K562 (cell line): ENCODE results near the gene IL13. TPM values are rescaled to one million over a fixed set of nuclear protein-coding genes. Genes with fewer than 3 reads are reported as not detected.

Source experiments
- BRD9 ChIP-seq: fragments of 450-650 bp; IDR thresholded peaks from 2 replicates; pipeline ENCODE4 v1.6.1; 2018; ENCODE audit warnings: low read depth; ENCODE audit not compliant: partially characterized antibody
- CBFA2T3 ChIP-seq: fragments of 450-650 bp; IDR thresholded peaks from 2 replicates; pipeline ENCODE4 v1.6.1; 2017
- CBX2 ChIP-seq: fragments of 200-600 bp; sonication (generic); IDR thresholded peaks from one replicate; pipeline ENCODE4 v1.6.1; 2012; ENCODE audit warnings: mild to moderate bottlenecking, low read length, inconsistent platforms; ENCODE audit not compliant: insufficient read depth, poor library complexity, severe bottlenecking
- CREM ChIP-seq: IDR thresholded peaks from 2 replicates; pipeline ENCODE4 v1.6.1; 2014; ENCODE audit warnings: antibody characterized with exemption, low read depth
- HEY1 ChIP-seq: fragments of 250-450 bp; sonication (Bioruptor Pico); IDR thresholded peaks from 2 replicates; pipeline ENCODE4 v1.5.0; 2020; ENCODE audit warnings: mild to moderate bottlenecking, moderate library complexity, borderline replicate concordance
- LARP7 ChIP-seq: fragments of 450-650 bp; IDR thresholded peaks from 2 replicates; pipeline ENCODE4 v1.6.1; 2016
- MAFK ChIP-seq: IDR thresholded peaks from 2 replicates; pipeline ENCODE4 v1.6.1; 2011; ENCODE audit warnings: low read length, improper control_type of control experiment
- NCOA6 ChIP-seq: fragments of 450-650 bp; IDR thresholded peaks from 2 replicates; pipeline ENCODE4 v1.6.1; 2017; ENCODE audit warnings: mild to moderate bottlenecking
- PML ChIP-seq: IDR thresholded peaks from 2 replicates; pipeline ENCODE4 v1.6.1; 2012; ENCODE audit warnings: low read length, inconsistent platforms
- SIN3B ChIP-seq: fragments of 450-650 bp; IDR thresholded peaks from 2 replicates; pipeline ENCODE4 v1.6.1; 2017; ENCODE audit warnings: low read depth, mild to moderate bottlenecking, moderate library complexity
- SRSF1 ChIP-seq: fragments of 200-400 bp; formaldehyde crosslinking; IDR thresholded peaks from 2 replicates; pipeline ENCODE4 v1.6.1; 2017; ENCODE audit warnings: mild to moderate bottlenecking, low read depth, low read length, moderate library complexity
- TEAD1 ChIP-seq, 2 experiments: fragments of 450-650 bp in 1 of 2; sonication (generic) in 1 of 2; formaldehyde crosslinking; IDR thresholded peaks; 2 replicates each; pipeline versions ENCODE4 v1.4.0 to v1.8.0; 2020 to 2022; ENCODE audit warnings: mild to moderate bottlenecking in 2 of 2, missing genetic modification reagents in 1 of 2
- XRCC3 ChIP-seq: fragments of 450-650 bp; IDR thresholded peaks from 2 replicates; pipeline ENCODE4 v1.6.1; 2017; ENCODE audit warnings: mild to moderate bottlenecking, moderate library complexity
- ZNF282 ChIP-seq: sonication (generic); formaldehyde crosslinking; IDR thresholded peaks from 2 replicates; pipeline ENCODE4 v1.8.1; 2023; ENCODE audit warnings: missing genetic modification reagents
- ZNF384 ChIP-seq: IDR thresholded peaks from 2 replicates; pipeline ENCODE4 v1.6.1; 2012; ENCODE audit warnings: low read depth, low read length, improper control_type of control experiment
- ZNF41 ChIP-seq: fragments of 250-450 bp; sonication (Bioruptor Pico); conservative IDR thresholded peaks from 2 replicates; pipeline ENCODE4 v1.4.0; 2020; ENCODE audit warnings: mild to moderate bottlenecking
- ZNF431 ChIP-seq: sonication (generic); formaldehyde crosslinking; IDR thresholded peaks from 2 replicates; pipeline ENCODE4 v1.8.0; 2022; ENCODE audit warnings: mild to moderate bottlenecking, missing genetic modification reagents
- ZNF444 ChIP-seq: fragments of 250-450 bp; sonication (Bioruptor Pico); IDR thresholded peaks from 2 replicates; pipeline ENCODE4 v1.4.0; 2020; ENCODE audit warnings: mild to moderate bottlenecking, moderate library complexity
- polyA plus RNA-seq, 8 experiments: library from polyadenylated mRNA; depleted of rRNA in 4 of 8; stranded (reverse) in 5 of 8; unstranded in 3 of 8; fragments of >200 nt; fragmentation: Nextera tagmentation in 2 of 8; fragmentation: Illumina TruSeq in 1 of 8; extraction: Ambion mirVana in 2 of 8; extraction: Trizol in 1 of 8; gene quantifications; 2 replicates each; pipeline versions ENCODE4 v1.2.1 to v1.2.3, GENCODE V29; 2011 to 2014; ENCODE audit warnings: inconsistent platforms in 1 of 8, missing spikeins in 1 of 8
- total RNA-seq, 7 experiments: library from RNA; depleted of rRNA in 6 of 7; stranded (reverse); fragments of >200 nt in 6 of 7; fragmentation: Illumina TruSeq in 2 of 7; extraction: Trizol in 2 of 7; gene quantifications; 2 replicates each; pipeline versions ENCODE4 v1.2.1 to v1.2.3, GENCODE V29; 2011 to 2021; ENCODE audit warnings: low replicate concordance in 1 of 7
- TF ChIP-seq, protein P1 (sequence below): sonication (generic); formaldehyde crosslinking; IDR thresholded peaks from 2 replicates; pipeline ENCODE4 v1.8.0; 2022; ENCODE audit warnings: mild to moderate bottlenecking, missing genetic modification reagents
- TF ChIP-seq, protein P2 (sequence below): fragments of 450-650 bp; IDR thresholded peaks from 2 replicates; pipeline ENCODE4 v1.6.1; 2016; ENCODE audit warnings: borderline replicate concordance
- TF ChIP-seq, protein P3 (sequence below): fragments of 450-650 bp; IDR thresholded peaks from one replicate; pipeline ENCODE4 v1.6.1; 2018; ENCODE audit warnings: mild to moderate bottlenecking, moderate library complexity; ENCODE audit not compliant: partially characterized antibody
- TF ChIP-seq, protein P4 (sequence below): fragments of 450-650 bp; IDR thresholded peaks from 2 replicates; pipeline ENCODE4 v1.6.1; 2016
- TF ChIP-seq, protein P5 (sequence below), 2 experiments: fragments of 450-650 bp in 1 of 2; sonication (generic) in 1 of 2; formaldehyde crosslinking; conservative IDR thresholded peaks; 2 replicates each; pipeline versions ENCODE4 v1.4.0 to v1.8.1; 2020 to 2022; ENCODE audit warnings: mild to moderate bottlenecking in 1 of 2, missing genetic modification reagents in 1 of 2
- TF ChIP-seq, protein P6 (sequence below): fragments of 250-450 bp; sonication (Bioruptor Pico); IDR thresholded peaks from 2 replicates; pipeline ENCODE4 v1.6.1; 2021; ENCODE audit warnings: mild to moderate bottlenecking

IL13 gene
- total and polyA plus RNA-seq, 9 of the 15 experiments (the other 6 are each of a cell fraction or from before 2014, with no cell fraction given), result not detected

DNA sequence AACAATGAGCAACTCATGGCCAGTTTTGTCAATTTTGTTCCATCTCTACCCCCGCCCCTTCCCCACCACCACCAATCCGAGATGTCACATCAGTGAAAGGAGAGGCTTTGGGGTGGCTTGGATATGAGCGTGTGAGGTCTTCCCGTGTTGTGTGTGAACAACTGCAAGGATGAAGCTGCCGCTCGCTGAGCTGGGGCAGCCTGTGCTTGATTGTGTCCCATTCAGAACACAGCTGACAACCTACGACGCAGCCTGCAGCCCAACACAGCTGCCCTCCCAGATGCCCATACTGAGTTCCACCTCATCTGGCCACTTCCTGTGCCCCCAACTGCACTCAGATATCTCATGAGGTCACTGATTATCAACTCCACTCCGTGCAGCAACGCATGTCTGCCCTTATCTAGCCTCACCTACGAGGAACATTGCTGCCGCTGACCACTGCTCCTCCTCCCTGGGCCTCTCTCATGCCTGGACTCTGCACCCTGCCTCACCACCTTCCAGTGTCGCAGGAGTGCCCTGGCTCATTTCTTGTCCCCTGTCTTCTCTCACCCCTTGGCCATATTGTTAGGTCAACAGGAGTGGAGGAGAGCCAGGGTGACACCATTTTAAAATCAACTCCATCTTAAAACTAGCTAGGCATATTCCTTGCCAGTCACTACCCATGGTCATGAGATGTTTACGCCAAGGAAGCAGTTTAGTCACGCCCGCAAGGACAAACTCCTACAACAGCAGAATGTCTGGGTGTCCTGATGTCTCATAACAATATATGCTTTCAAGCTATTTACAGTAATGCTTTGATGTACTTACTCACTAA, 8.5 kb downstream of the IL13 start (continued):
- peak; percentile 31 to 95; a peak in 2 of 4 replicates for TF ChIP-seq TEAD1 (CRISPR knock-in tag; IDR thresholded peaks at IDR 0.05)
- TF ChIP-seq NCOA6, result no peak
- TF ChIP-seq LARP7, result no peak
- peak; percentile 94 for TF ChIP-seq PML
- TF ChIP-seq CREM, result peak; percentile 82
- TF ChIP-seq BRD9, result no peak
- peak; percentile 81 for TF ChIP-seq CBFA2T3
- TF ChIP-seq ZNF384, result no peak
- TF ChIP-seq, protein P1, sequence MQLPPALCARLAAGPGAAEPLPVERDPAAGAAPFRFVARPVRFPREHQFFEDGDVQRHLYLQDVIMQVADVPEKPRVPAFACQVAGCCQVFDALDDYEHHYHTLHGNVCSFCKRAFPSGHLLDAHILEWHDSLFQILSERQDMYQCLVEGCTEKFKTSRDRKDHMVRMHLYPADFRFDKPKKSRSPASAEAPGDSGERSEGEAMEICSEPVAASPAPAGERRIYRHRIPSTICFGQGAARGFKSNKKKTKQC (CRISPR knock-in tag), result peak; percentile 60; the same call in 1 of the 2 replicates
- TF ChIP-seq ZNF282 (CRISPR knock-in tag), result no peak
- TF ChIP-seq, protein P2, sequence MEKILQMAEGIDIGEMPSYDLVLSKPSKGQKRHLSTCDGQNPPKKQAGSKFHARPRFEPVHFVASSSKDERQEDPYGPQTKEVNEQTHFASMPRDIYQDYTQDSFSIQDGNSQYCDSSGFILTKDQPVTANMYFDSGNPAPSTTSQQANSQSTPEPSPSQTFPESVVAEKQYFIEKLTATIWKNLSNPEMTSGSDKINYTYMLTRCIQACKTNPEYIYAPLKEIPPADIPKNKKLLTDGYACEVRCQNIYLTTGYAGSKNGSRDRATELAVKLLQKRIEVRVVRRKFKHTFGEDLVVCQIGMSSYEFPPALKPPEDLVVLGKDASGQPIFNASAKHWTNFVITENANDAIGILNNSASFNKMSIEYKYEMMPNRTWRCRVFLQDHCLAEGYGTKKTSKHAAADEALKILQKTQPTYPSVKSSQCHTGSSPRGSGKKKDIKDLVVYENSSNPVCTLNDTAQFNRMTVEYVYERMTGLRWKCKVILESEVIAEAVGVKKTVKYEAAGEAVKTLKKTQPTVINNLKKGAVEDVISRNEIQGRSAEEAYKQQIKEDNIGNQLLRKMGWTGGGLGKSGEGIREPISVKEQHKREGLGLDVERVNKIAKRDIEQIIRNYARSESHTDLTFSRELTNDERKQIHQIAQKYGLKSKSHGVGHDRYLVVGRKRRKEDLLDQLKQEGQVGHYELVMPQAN, result no peak
- TF ChIP-seq, protein P3, sequence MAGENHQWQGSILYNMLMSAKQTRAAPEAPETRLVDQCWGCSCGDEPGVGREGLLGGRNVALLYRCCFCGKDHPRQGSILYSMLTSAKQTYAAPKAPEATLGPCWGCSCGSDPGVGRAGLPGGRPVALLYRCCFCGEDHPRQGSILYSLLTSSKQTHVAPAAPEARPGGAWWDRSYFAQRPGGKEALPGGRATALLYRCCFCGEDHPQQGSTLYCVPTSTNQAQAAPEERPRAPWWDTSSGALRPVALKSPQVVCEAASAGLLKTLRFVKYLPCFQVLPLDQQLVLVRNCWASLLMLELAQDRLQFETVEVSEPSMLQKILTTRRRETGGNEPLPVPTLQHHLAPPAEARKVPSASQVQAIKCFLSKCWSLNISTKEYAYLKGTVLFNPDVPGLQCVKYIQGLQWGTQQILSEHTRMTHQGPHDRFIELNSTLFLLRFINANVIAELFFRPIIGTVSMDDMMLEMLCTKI, result no peak
- no peak for TF ChIP-seq SRSF1
- TF ChIP-seq XRCC3, result no peak
- TF ChIP-seq, protein P4, sequence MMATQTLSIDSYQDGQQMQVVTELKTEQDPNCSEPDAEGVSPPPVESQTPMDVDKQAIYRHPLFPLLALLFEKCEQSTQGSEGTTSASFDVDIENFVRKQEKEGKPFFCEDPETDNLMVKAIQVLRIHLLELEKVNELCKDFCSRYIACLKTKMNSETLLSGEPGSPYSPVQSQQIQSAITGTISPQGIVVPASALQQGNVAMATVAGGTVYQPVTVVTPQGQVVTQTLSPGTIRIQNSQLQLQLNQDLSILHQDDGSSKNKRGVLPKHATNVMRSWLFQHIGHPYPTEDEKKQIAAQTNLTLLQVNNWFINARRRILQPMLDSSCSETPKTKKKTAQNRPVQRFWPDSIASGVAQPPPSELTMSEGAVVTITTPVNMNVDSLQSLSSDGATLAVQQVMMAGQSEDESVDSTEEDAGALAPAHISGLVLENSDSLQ, result no peak
- peak; percentile 92 for TF ChIP-seq ZNF41 (CRISPR knock-in tag)
- TF ChIP-seq, protein P5, sequence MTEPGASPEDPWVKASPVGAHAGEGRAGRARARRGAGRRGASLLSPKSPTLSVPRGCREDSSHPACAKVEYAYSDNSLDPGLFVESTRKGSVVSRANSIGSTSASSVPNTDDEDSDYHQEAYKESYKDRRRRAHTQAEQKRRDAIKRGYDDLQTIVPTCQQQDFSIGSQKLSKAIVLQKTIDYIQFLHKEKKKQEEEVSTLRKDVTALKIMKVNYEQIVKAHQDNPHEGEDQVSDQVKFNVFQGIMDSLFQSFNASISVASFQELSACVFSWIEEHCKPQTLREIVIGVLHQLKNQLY (CRISPR knock-in tag; conservative IDR thresholded peaks at IDR 0.05), result no peak
- no peak for TF ChIP-seq SIN3B
- TF ChIP-seq, protein P6, sequence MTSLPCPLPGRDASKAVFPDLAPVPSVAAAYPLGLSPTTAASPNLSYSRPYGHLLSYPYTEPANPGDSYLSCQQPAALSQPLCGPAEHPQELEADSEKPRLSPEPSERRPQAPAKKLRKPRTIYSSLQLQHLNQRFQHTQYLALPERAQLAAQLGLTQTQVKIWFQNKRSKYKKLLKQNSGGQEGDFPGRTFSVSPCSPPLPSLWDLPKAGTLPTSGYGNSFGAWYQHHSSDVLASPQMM, result no peak
- TF ChIP-seq ZNF444 (CRISPR knock-in tag), result peak; percentile 78; the same call in 1 of the 2 replicates
- no peak for TF ChIP-seq CBX2
- no peak for TF ChIP-seq ZNF431 (CRISPR knock-in tag)
- TF ChIP-seq MAFK, result no peak
- no peak for TF ChIP-seq HEY1 (CRISPR knock-in tag)
